ENCODE measurements around the gene EN1.

The EN1 gene

GRCh38 chr2:118837621-118838020, 9.8 kb downstream of the EN1 start:
- CTCF ChIA-PET, result no interaction called here
- POLR2A ChIA-PET, result no interaction called here
- no peak for DNase-seq (ENCODE audit: extremely low spot score)
- no peak for TF ChIP-seq CTCF (IDR thresholded peaks at IDR 0.05; ENCODE audit: control extremely low read depth, extremely low read depth, low read depth, missing control alignments)

- TF ChIP-seq CTCF (IDR thresholded peaks at IDR 0.05; ENCODE audit: control extremely low read depth, extremely low read depth, low read depth, missing control alignments), result no peak
- CTCF ChIA-PET, result no interaction called here
- POLR2A ChIA-PET, result no interaction called here
- DNase-seq (ENCODE audit: extremely low spot score), result peak; percentile 17
These were observed 10.4 kb downstream of the EN1 start for GRCh38 chr2:118837067-118837466.

GRCh38 chr2:118836411-118836930, 11.0 kb downstream of the EN1 start:
- CTCF ChIA-PET, result no interaction called here
- POLR2A ChIA-PET, result no interaction called here
- no peak for TF ChIP-seq CTCF (IDR thresholded peaks at IDR 0.05; ENCODE audit: control extremely low read depth, extremely low read depth, low read depth, missing control alignments)
- DNase-seq (ENCODE audit: extremely low spot score), result no peak

GRCh38 chr2:118835746-118836410, 11.6 kb downstream of the EN1 start:
- TF ChIP-seq CTCF (IDR thresholded peaks at IDR 0.05; ENCODE audit: control extremely low read depth, extremely low read depth, low read depth, missing control alignments), result no peak
- ChIA-PET CTCF (no interaction called here), POLR2A (no interaction called here)
- DNase-seq (ENCODE audit: extremely low spot score), result no peak

- TF ChIP-seq CTCF (IDR thresholded peaks at IDR 0.05; ENCODE audit: control extremely low read depth, extremely low read depth, low read depth, missing control alignments), result no peak
- DNase-seq (ENCODE audit: extremely low spot score), result peak; percentile 21
- CTCF ChIA-PET, result no interaction called here
- POLR2A ChIA-PET, result no interaction called here
These were observed 12.3 kb downstream of the EN1 start for GRCh38 chr2:118834901-118835745.

GRCh38 chr2:118834440-118834810, 13.0 kb downstream of the EN1 start:
- CTCF ChIA-PET, result no interaction called here

More at GRCh38 chr2:118834440-118834810, 13.0 kb downstream of the EN1 start:
- TF ChIP-seq CTCF (IDR thresholded peaks at IDR 0.05; ENCODE audit: control extremely low read depth, extremely low read depth, low read depth, missing control alignments), result no peak
- POLR2A ChIA-PET, result no interaction called here
- peak; percentile 20 for DNase-seq (ENCODE audit: extremely low spot score)
